Testis (tissue), 2 donors: Measurements from ENCODE around the gene DPH6.

Experiments
- POLR2A ChIP-seq: fragments of 450-650 bp; IDR thresholded peaks from one replicate; pipeline ENCODE4 v1.6.1; 2017; ENCODE audit warnings: antibody characterized with exemption, mild to moderate bottlenecking, moderate library complexity
- TF ChIP-seq, protein P1 (sequence below), 3 experiments: fragments of 450-650 bp in 2 of 3; fragments of 200-600 bp in 1 of 3; sonication (generic) in 1 of 3; IDR thresholded peaks; one replicate each; pipeline ENCODE4 v1.5.1; 2016 to 2019; ENCODE audit warnings: antibody characterized with exemption in 3 of 3, mild to moderate bottlenecking in 2 of 3, moderate library complexity in 1 of 3

DNA sequence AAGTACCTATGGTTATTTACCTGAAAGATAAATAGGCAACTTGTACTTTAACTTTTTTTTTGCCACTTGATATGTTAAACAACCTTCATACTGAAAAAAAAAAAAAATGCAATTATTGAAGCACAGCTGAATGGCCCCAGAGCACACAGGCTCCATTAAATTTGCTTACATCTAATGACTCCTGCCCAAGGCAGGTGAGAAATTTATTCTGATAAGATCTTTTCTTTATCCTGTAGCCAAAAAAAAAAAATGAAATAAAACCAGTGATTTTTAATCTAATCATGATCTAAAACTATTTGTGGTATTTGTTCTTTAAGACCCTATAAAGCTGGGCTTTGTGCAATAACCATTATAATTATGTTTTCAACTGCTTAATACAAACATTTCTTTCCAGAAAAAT, 115.7 kb downstream of the DPH6 start:
- TF ChIP-seq, protein P1, sequence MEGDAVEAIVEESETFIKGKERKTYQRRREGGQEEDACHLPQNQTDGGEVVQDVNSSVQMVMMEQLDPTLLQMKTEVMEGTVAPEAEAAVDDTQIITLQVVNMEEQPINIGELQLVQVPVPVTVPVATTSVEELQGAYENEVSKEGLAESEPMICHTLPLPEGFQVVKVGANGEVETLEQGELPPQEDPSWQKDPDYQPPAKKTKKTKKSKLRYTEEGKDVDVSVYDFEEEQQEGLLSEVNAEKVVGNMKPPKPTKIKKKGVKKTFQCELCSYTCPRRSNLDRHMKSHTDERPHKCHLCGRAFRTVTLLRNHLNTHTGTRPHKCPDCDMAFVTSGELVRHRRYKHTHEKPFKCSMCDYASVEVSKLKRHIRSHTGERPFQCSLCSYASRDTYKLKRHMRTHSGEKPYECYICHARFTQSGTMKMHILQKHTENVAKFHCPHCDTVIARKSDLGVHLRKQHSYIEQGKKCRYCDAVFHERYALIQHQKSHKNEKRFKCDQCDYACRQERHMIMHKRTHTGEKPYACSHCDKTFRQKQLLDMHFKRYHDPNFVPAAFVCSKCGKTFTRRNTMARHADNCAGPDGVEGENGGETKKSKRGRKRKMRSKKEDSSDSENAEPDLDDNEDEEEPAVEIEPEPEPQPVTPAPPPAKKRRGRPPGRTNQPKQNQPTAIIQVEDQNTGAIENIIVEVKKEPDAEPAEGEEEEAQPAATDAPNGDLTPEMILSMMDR (IDR thresholded peaks at IDR 0.05): no peak
- no peak for TF ChIP-seq POLR2A
